GM08714 (cell line): Measurements from ENCODE around the gene TBC1D16.
"Not testable (repeated sequence)": the region's sequence is repeated elsewhere in the genome, so short reads cannot be mapped to it uniquely, and the experiment has no call there.

Source experiments
- H3K4me3 ChIP-seq: fragments of 200-500 bp; sonication (Bioruptor generic); 2 replicates; pipeline ENCODE4 v1.5.1; 2014; ENCODE audit warnings: mild to moderate bottlenecking, low read length, inconsistent platforms
- ZNF274 ChIP-seq: IDR thresholded peaks from 2 replicates; pipeline ENCODE4 v1.6.1; 2012; ENCODE audit warnings: mild to moderate bottlenecking, low read depth, low read length

Gene TBC1D16

GRCh38 chr17:79994602-79995001 is 41.1 kb downstream of the TBC1D16 start:
- TF ChIP-seq ZNF274: no peak
- H3K4me3 ChIP-seq: no peak overlapping the region

DNA sequence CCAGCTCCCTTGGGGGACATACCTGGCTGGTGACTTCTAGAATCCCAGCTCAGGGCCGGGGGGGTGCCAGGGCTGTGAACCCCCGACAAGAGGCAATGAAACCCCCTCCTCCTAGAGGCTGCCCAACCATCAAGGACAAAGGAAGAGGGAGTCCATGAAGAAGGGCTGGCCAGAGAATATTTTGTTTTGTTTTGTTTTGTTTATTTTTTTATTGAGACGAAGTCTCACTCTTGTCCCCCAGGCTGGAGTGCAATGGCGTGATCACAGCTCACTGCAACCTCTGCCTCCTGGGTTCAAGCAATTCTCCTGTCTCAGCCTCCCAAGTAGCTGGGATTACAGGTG is 41.5 kb downstream of the TBC1D16 start:
- not testable (repeated sequence) for H3K4me3 ChIP-seq

DNA sequence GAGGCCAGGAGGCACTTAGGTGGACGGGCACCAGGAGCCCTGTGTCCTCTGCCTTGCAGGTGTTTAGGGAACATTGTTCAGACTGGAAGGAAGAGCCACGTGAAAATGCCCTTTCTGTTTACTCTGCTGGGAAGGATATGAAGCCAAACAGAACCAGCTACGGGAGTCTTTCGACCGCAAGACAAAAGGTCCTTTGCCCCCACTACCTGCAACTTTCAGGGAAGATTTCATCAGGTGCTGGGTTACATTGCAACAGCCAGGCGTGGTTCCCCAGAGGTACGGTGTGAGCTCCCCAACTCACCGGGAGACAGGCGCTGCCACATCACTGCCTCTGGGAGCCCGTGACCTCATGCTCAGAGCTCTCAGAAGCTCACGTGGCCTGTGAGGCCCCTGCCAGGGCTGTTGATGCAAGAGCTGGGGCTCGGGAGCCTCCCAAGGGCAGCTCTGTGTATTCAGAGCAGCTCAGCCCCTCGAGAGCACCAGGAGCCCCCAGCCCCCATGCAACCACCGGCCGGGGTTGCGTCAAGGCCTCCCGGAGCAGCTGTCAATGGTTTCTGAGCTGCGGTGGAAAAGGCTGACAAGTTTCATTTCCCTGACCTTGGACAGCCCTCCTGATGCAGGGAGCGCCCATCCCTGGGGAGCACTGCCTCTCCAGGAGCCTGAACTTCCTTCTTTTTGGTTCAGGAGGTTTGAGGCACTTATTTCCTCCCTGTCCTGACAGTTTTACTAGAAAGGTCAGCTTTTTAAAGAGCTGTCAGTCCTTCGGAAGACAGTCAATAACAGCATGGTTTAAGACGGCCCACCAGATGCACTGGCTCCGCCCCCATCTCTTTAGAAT is 42.1 kb downstream of the TBC1D16 start:
- H3K4me3 ChIP-seq: no peak overlapping the region
- no peak for TF ChIP-seq ZNF274

DNA sequence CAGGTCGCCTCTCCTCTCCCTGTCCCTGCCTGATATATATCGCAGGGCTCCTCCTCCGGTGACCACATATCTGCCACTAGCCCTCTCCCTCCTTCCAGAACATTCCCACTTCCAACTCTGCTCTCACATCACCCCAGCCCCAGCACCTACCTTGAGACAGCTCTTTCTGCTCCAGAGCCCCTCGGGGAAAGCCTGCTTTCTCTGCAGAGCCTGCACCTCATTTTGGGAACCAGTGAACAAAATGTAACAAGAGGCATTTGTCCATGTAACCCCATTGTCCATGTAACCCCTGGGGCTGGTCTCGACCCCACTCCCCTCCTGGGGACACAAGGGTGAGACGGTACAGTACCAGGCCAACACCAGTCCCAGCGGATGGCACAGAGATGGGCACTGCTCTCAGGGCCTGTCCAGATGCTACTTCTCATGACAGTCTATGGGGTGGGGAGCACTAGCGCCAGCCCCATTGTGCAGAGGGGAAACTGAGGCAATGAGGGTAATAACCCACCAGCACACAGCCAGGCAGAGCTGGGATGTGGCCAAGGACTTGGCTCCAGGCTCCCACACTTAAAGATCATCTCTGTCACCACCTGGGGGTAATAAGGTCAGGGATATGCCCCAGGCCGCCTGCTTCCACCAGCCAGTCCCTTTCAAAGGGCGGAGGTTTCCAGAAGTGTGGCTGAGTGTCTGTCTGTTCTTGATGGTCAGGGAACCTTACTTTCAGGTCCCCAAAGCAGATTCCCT is 42.9 kb downstream of the TBC1D16 start:
- TF ChIP-seq ZNF274: no peak

GRCh38 chr17:79991924-79992648 is 43.6 kb downstream of the TBC1D16 start:
- TF ChIP-seq ZNF274: no peak
- no peak overlapping the region for H3K4me3 ChIP-seq

More for the DNA sequence above, 42.9 kb downstream of the TBC1D16 start:
- no peak overlapping the region for H3K4me3 ChIP-seq

DNA sequence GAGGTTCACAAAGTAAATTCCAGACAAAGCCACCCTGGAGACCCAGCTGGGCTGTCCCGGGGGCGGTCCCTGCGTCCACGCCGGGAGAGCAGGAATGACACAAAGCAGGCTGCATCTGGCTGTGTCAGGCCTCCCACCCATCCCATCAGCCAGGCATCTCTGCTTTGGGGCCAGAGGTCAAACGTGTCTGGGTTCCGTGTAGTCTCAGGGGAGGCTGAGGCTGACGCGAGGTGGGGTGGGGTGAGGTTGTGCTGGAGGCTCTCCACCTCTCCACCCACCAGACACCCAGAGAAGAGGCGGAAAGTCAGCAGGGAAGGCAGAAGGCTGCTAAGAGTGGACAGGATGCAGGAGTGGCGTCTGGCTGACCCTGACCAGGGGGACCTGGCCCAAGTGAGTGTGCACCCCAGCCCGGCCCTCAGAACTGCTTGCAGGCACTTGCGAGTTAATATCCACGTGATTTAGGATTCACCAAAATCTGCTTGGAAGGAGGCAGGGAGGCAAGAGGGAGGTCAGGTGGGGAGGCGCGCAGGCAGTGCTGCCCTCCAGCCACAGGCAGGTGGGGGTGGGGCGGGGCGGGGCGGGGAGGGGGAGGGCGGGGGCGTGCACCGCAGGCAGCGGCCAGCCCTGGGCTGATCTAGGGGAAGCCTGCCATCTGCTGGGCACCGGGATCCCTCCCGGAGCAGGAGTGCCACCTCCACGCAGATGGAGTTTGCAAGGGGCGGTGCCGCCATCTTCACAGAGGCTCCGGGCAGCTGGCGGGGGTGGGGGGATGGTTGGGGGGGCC is 44.3 kb downstream of the TBC1D16 start:
- TF ChIP-seq ZNF274: no peak
- H3K4me3 ChIP-seq: no peak overlapping the region

DNA sequence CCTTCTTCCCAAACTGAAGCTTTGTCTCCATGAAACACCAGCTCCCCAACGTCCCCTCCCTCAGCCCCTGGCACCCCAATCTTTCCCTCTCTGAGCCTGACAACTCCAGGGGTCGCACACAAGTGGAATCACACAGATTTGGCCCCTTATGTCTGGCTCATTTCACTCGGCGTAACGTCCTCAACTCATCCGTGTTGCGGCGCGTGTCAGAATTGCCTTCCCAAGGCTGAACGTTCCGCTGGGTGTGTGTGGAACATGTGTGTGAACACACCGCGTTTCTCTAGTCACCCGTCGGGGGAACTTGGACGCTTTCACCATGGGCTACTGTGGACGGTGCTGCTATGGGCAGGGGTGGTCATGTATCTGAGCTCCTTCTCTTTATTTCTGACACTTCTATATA is 45.0 kb downstream of the TBC1D16 start:
- no peak overlapping the region for H3K4me3 ChIP-seq

DNA sequence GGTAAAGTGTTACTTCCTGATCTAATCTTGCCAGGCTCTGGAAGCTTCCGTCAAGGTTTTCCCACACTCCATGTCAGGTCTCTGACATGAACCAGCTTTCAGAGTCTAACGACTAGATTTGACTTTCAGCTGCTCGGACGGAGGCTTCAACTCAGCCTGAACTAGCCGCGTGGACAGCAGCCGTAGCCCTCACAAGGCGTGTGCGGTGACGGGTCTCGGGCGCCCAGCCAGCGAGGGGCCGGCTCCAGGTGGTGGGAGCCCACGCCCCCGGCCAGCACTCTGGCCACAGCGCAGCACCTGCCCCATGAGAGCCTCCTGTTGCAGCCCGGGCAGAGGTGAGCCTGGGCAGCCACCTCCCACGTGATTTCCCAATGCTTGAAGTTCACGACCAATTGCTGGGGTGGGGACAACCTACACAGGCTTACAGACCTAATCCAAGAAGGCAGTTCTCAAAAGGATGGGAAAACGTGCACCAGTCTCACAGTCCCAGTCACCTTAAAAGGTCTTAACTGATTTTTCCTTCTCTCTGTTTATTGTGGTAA is 45.5 kb downstream of the TBC1D16 start:
- TF ChIP-seq ZNF274: no peak
- no peak overlapping the region for H3K4me3 ChIP-seq

More for the DNA sequence above, 45.0 kb downstream of the TBC1D16 start:
- no peak for TF ChIP-seq ZNF274

- TF ChIP-seq ZNF274: no peak
- H3K4me3 ChIP-seq: no peak overlapping the region
Observed at GRCh38 chr17:79989106-79989835, 46.4 kb downstream of the TBC1D16 start.

DNA sequence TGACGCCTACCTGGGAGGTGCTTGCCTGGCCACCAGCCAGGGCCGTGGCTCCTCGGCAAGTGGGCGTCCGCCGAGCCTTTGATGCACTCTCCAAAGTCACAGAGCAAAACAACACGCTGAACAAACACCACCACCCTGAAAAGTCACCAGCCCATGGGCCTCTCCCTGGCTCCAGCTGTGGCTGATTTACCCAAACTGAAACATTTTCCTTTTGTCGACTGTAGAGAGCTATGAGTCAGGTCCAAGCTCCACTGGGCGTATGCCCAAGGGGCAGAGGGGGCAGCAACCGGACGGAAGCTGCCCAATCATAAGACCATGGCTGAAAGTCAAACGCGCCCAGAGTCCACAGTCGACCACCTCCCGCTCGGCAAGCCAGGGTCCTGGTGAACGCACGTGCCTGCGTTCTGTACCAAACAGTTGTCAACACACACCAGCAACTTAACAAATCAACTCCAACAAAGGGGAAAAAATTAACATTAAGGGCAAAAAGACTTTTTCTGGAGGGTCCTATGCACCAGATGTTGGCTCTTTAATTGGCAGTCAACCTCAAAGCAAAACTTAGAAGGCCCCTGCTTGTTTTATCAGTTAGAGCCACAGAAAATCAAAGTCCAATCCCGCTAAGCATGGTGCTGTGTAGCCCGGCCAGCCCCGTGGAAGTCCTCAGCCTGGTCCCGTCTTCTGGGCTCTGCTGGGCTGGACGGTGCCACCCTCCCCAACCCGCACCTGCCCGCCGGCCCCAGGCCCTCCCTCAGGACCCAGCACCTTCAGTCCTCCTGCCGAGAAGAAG is 47.3 kb downstream of the TBC1D16 start:
- no peak for TF ChIP-seq ZNF274
- H3K4me3 ChIP-seq: no peak overlapping the region

DNA sequence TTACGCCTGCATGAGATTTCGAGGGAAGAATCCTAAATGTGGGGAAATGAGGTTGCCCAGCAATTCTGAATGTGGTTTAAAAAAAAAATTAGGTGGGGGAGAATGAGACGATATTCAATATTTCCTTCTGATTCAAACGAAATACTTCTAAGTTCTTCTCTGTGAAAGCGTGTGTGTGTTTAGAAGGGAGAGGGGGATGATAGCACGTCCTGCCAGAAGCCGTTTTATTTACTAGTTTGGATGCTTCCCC is 47.8 kb downstream of the TBC1D16 start:
- no peak for TF ChIP-seq ZNF274
- H3K4me3 ChIP-seq: no peak overlapping the region

- TF ChIP-seq ZNF274: no peak
- no peak overlapping the region for H3K4me3 ChIP-seq
Observed at GRCh38 chr17:79987187-79987934, 48.3 kb downstream of the TBC1D16 start.
